Stimulated activated CD4-positive, alpha-beta T cell treated with anti-CD3 and anti-CD28 coated beads, Interleukin-15, amount 100 ng/mL, for 1 hour (primary cell): ENCODE results near the gene ZNF326.

Experiments used
- DNase-seq, 2 donors: peaks; one replicate each; pipeline ENCODE4 v3.0.0-alpha.2; 2020; ENCODE audit warnings: low read depth in 1 of 2, low spot score in 1 of 2

The ZNF326 gene

GRCh38 chr1:89994805-89995597, at the start of gene ZNF326:
Gene ZNF326 (plus strand): TSS chr1:89995110. CDS start chr1:89995258, 148 bp downstream.
- DNase-seq, result peak; percentile 87 to 94

- no peak for DNase-seq
Measured at GRCh38 chr1:89945852-89946476, 48.9 kb upstream of the ZNF326 start.

GRCh38 chr1:89946532-89946931, 48.4 kb upstream of the ZNF326 start:
- no peak for DNase-seq

GRCh38 chr1:89948722-89949345, 46.1 kb upstream of the ZNF326 start:
- no peak for DNase-seq

GRCh38 chr1:89949991-89950624, 44.8 kb upstream of the ZNF326 start:
- no peak for DNase-seq

GRCh38 chr1:89950703-89951102, 44.2 kb upstream of the ZNF326 start:
- DNase-seq, result no peak

GRCh38 chr1:89951766-89952604, 42.9 kb upstream of the ZNF326 start:
- no peak for DNase-seq

GRCh38 chr1:89952605-89953130, 42.2 kb upstream of the ZNF326 start:
- no peak for DNase-seq

- DNase-seq, result peak in 1 of 2 donors; percentile 7
Measured at GRCh38 chr1:89953131-89953626, 41.7 kb upstream of the ZNF326 start.

- DNase-seq, result no peak
Measured at GRCh38 chr1:89953929-89954328, 41.0 kb upstream of the ZNF326 start.

GRCh38 chr1:89954401-89954800, 40.5 kb upstream of the ZNF326 start:
- no peak for DNase-seq

- DNase-seq, result no peak
Measured at GRCh38 chr1:89955311-89956205, 39.4 kb upstream of the ZNF326 start.

GRCh38 chr1:89957107-89957506, 37.8 kb upstream of the ZNF326 start:
- no peak for DNase-seq

GRCh38 chr1:89958851-89959654, 35.9 kb upstream of the ZNF326 start:
- no peak for DNase-seq

GRCh38 chr1:89959719-89960118, 35.2 kb upstream of the ZNF326 start:
- no peak for DNase-seq

GRCh38 chr1:89962024-89962741, 32.7 kb upstream of the ZNF326 start:
- no peak for DNase-seq

- DNase-seq, result no peak
Measured at GRCh38 chr1:89962742-89963075, 32.2 kb upstream of the ZNF326 start.

GRCh38 chr1:89965193-89965768, 29.6 kb upstream of the ZNF326 start:
- no peak for DNase-seq
